HepG2 (cell line): ENCODE results near the gene ADAM10. TPM values are rescaled to one million over a fixed set of nuclear protein-coding genes. Genes with fewer than 3 reads are reported as not detected.

Source experiments
- ATAC-seq: fragments of 200-7000 bp; cut with Tn5 transposase; 3 replicates; pipeline ENCODE4 v1.9.1; 2020; ENCODE audit warnings: mild to moderate bottlenecking, moderate library complexity
- BruUV-seq: library from RNA; stranded (reverse); fragments of 400-500 nt; replicated peaks from 2 replicates; lab custom pipeline; 2021; lab: Mats Ljungman, UMichigan
- CTCF ChIA-PET: fragments of 300-600 bp; formaldehyde crosslinking; extraction: SDS; loops from one replicate; lab custom pipeline; 2021; ENCODE audit warnings: low total read pairs, inconsistent platforms, low intra/inter-chr PET ratio; lab: Yijun Ruan, JAX
- POLR2A ChIA-PET: fragments of 350-600 bp; sonication (Branson Sonifier 250); formaldehyde crosslinking; loops from one replicate; lab custom pipeline; 2020; ENCODE audit warnings: antibody characterized with exemption, inconsistent platforms; lab: Yijun Ruan, JAX
- DNase-seq: peaks from one replicate; pipeline ENCODE4 v3.0.0-alpha.2; 2015; ENCODE audit warnings: low spot score
- FAIRE-seq: peaks from 3 replicates; lab custom pipeline; 2011; peaks lifted over from hg19 to GRCh38; lab: Jason Lieb, UNC
- H2AFZ ChIP-seq: one replicate; pipeline ENCODE4 v1.6.1; 2011; ENCODE audit warnings: low read length, inconsistent platforms
- H3K27ac ChIP-seq: fragments of 300-600 bp; 3 replicates; pipeline ENCODE4 v1.8.0; 2011; ENCODE audit warnings: mixed run types, mild to moderate bottlenecking, mixed read lengths, low read length, inconsistent platforms; ENCODE audit not compliant: insufficient read depth; ENCODE audit errors: extremely low read length
- H3K27me3 ChIP-seq, 2 experiments: fragments of 200-600 bp in 1 of 2; 2 replicates in 1 of 2; 3 replicates in 1 of 2; pipeline versions ENCODE4 v1.6.0 to v1.8.0; 2011; ENCODE audit warnings: low read length in 2 of 2, mild to moderate bottlenecking in 2 of 2, moderate library complexity in 2 of 2, inconsistent platforms in 1 of 2; ENCODE audit not compliant: insufficient read depth in 2 of 2, control insufficient read depth in 1 of 2
- H3K36me3 ChIP-seq, 2 experiments: fragments of 200-600 bp in 1 of 2; replicated peaks in 1 of 2; 2 replicates in 1 of 2; 3 replicates in 1 of 2; pipeline versions ENCODE4 v1.5.1 to v1.8.0; 2011; ENCODE audit warnings: low read length in 2 of 2, inconsistent platforms in 1 of 2; ENCODE audit not compliant: insufficient read depth in 2 of 2, control insufficient read depth in 1 of 2
- H3K4me1 ChIP-seq: 2 replicates; pipeline ENCODE4 v1.5.1; 2012; ENCODE audit warnings: low read length, inconsistent platforms; ENCODE audit not compliant: insufficient read depth
- H3K4me2 ChIP-seq: 2 replicates; pipeline ENCODE4 v1.6.0; 2011; ENCODE audit warnings: low read depth, low read length, inconsistent platforms
- H3K4me3 ChIP-seq, 3 experiments: fragments of 200-600 bp in 1 of 3; sonication (generic), shearing (Covaris generic) in 1 of 3; replicated peaks in 1 of 3; 2 replicates each; pipeline ENCODE4 v1.5.1; 2011 to 2016; ENCODE audit warnings: low read length in 3 of 3, inconsistent platforms in 2 of 3, low read depth in 2 of 3, mild to moderate bottlenecking in 2 of 3, control low read depth in 1 of 3, mixed read lengths in 1 of 3; ENCODE audit not compliant: insufficient read depth in 1 of 3
- H3K79me2 ChIP-seq: one replicate; pipeline ENCODE4 v1.6.1; 2011; ENCODE audit warnings: low read length, inconsistent platforms; ENCODE audit not compliant: insufficient read depth
- H3K9ac ChIP-seq: 2 replicates; pipeline ENCODE4 v1.6.0; 2011; ENCODE audit warnings: mild to moderate bottlenecking, low read depth, low read length, inconsistent platforms; ENCODE audit not compliant: insufficient read depth
- H3K9me3 ChIP-seq: 2 replicates; pipeline ENCODE4 v1.5.1; 2012; ENCODE audit warnings: mild to moderate bottlenecking, low read length
- H4K20me1 ChIP-seq: 2 replicates; pipeline ENCODE4 v1.6.0; 2011; ENCODE audit warnings: inconsistent platforms, mild to moderate bottlenecking, low read length, moderate library complexity; ENCODE audit not compliant: insufficient read depth
- AGO2 ChIP-seq: fragments of 200-400 bp; formaldehyde crosslinking; optimal IDR thresholded peaks from 2 replicates; pipeline ENCODE3; 2017; ENCODE audit warnings: mild to moderate bottlenecking, low read depth, low read length, moderate library complexity
- HDAC1 ChIP-seq: sonication (generic); formaldehyde crosslinking; IDR thresholded peaks from 2 replicates; pipeline ENCODE4 v1.5.1; 2020; ENCODE audit warnings: mild to moderate bottlenecking, missing genetic modification reagents
- PHF5A ChIP-seq: IDR thresholded peaks from one replicate; pipeline ENCODE4 v1.6.1; 2018; ENCODE audit warnings: low read depth, missing genetic modification reagents; ENCODE audit not compliant: unreplicated experiment
- PHF8 ChIP-seq: sonication (generic); formaldehyde crosslinking; IDR thresholded peaks from 2 replicates; pipeline ENCODE4 v1.5.0; 2020; ENCODE audit warnings: missing genetic modification reagents
- ZMYM3 ChIP-seq: sonication (generic); formaldehyde crosslinking; IDR thresholded peaks from 2 replicates; pipeline ENCODE4 v1.5.1; 2020; ENCODE audit warnings: mild to moderate bottlenecking, missing genetic modification reagents
- ZNF543 ChIP-seq: sonication (generic); formaldehyde crosslinking; IDR thresholded peaks from 2 replicates; pipeline ENCODE4 v1.4.0; 2020; ENCODE audit warnings: mild to moderate bottlenecking, missing genetic modification reagents
- ZNF607 ChIP-seq: sonication (generic); formaldehyde crosslinking; IDR thresholded peaks from 2 replicates; pipeline ENCODE4 v1.5.1; 2020; ENCODE audit warnings: missing genetic modification reagents, mild to moderate bottlenecking, borderline replicate concordance
- WGBS: methylation state at CpG from one replicate; pipeline ENCODE4 v1.1.6; 2017; ENCODE audit warnings: low lambda C conversion rate; 5-methylcytosine and 5-hydroxymethylcytosine counted together
- in situ Hi-C: cut with HindIII; loops from 2 replicates; pipeline ENCODE4 v1.10.0; 2017; ENCODE audit warnings: low pct_unique_long_range_greater_than_20kb; ENCODE audit not compliant: extremely low pct_ligation_motif_present
- intact Hi-C: fragments of 100-400 bp; cut with micrococcal nuclease; formaldehyde crosslinking; loops from one replicate; pipeline ENCODE4 v1.10.0; 2022; ENCODE audit not compliant: unreplicated experiment
- polyA plus RNA-seq, 8 experiments: library from polyadenylated mRNA; depleted of rRNA in 3 of 8; stranded (reverse) in 7 of 8; unstranded in 1 of 8; fragments of >200 nt; fragmentation: Illumina TruSeq in 4 of 8; extraction: Trizol in 4 of 8; gene quantifications; 2 replicates each; pipeline versions ENCODE4 v1.2.1 to v1.2.3, GENCODE V29; 2011 to 2016; ENCODE audit warnings: low read depth in 4 of 8, missing spikeins in 1 of 8, mixed read lengths in 1 of 8; ENCODE audit not compliant: insufficient read depth in 1 of 8
- total RNA-seq, 5 experiments: library from RNA; depleted of rRNA; stranded (reverse); fragments of >200 nt; fragmentation: Illumina TruSeq; extraction: Trizol; gene quantifications; 2 replicates each; pipeline ENCODE4 v1.2.3, GENCODE V29; 2016; ENCODE audit warnings: low read depth in 1 of 5
- TF ChIP-seq, protein P1 (sequence below): sonication (generic); formaldehyde crosslinking; conservative IDR thresholded peaks from 2 replicates; pipeline ENCODE4 v1.8.0; 2022; ENCODE audit warnings: mild to moderate bottlenecking, moderate library complexity, missing genetic modification reagents
- TF ChIP-seq, protein P2 (sequence below): IDR thresholded peaks from 2 replicates; pipeline ENCODE4 v1.6.1; 2016
- TF ChIP-seq, protein P3 (sequence below): sonication (generic); formaldehyde crosslinking; IDR thresholded peaks from 2 replicates; pipeline ENCODE4 v1.5.0; 2020; ENCODE audit warnings: missing genetic modification reagents
- TF ChIP-seq, protein P4 (sequence below), 2 experiments: sonication (generic) in 1 of 2; formaldehyde crosslinking in 1 of 2; IDR thresholded peaks; 2 replicates each; pipeline versions ENCODE4 v1.4.0 to v1.6.1; 2018 to 2020; ENCODE audit warnings: missing genetic modification reagents in 2 of 2, borderline replicate concordance in 1 of 2, low read depth in 1 of 2, mild to moderate bottlenecking in 1 of 2, missing biosample characterization in 1 of 2

The ADAM10 gene
- total and polyA plus RNA-seq, 2 of the 13 experiments (the other 11 are each of a cell fraction or from before 2014, with no cell fraction given) = 92.7 to 125 TPM

DNA sequence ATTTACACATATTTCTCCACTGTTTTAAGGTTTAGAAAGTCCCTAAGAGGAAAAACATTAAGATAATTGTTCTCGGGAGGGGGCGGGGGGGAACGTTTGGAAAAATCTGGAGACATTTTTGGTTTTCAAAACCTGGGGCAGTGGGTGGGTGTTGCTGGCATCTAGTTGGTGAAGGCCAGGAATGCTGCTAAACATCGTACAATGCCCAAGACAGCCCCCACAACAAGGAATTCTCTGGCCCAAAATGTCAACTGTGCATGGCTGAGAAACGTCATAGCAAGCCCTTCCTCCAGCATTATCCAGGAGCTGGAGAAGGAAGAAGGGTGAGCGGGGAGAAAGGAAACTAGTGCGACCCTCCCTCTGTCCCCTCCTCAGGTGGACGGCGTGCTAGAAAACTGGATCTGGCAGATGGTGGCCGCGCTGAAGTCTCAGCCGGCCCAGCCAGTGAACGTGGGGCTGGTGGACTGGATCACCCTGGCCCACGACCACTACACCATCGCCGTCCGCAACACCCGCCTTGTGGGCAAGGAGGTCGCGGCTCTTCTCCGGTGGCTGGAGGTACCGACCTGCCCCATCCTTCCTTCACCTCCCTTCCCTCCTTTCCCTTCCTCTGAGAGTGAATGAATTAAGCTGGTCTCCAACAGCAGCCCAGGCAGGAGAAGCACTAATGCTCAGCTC is 208.0 kb downstream of the ADAM10 start:
- H3K36me3 ChIP-seq = peaks cover 3 to 13% of the 10 kb centered on the region in 2 experiments; a peak in 2 of 5 replicates
- H3K4me2 ChIP-seq = no peak overlapping the region
- CTCF ChIA-PET = no interaction called here
- H4K20me1 ChIP-seq = no peaks in the 10 kb centered on the region
- 95% methylated on average over 22 of the region's 22 CpGs for WGBS
- in situ Hi-C loops (no loop called here), intact Hi-C loops (no loop called here)
- no peak for ATAC-seq
- no peak overlapping the region for H3K9ac ChIP-seq
- BruUV-seq = no TSS peak
- H3K9me3 ChIP-seq = no peaks in the 10 kb centered on the region
- no peak overlapping the region for H3K4me3 ChIP-seq
- H3K79me2 ChIP-seq = no peaks in the 10 kb centered on the region
- DNase-seq = no peak
- H3K4me1 ChIP-seq = peaks cover 11% of the 10 kb centered on the region
- no peak for FAIRE-seq
- POLR2A ChIA-PET = no interaction called here
- no peaks in the 10 kb centered on the region for H3K27me3 ChIP-seq
- TF ChIP-seq, protein P1, sequence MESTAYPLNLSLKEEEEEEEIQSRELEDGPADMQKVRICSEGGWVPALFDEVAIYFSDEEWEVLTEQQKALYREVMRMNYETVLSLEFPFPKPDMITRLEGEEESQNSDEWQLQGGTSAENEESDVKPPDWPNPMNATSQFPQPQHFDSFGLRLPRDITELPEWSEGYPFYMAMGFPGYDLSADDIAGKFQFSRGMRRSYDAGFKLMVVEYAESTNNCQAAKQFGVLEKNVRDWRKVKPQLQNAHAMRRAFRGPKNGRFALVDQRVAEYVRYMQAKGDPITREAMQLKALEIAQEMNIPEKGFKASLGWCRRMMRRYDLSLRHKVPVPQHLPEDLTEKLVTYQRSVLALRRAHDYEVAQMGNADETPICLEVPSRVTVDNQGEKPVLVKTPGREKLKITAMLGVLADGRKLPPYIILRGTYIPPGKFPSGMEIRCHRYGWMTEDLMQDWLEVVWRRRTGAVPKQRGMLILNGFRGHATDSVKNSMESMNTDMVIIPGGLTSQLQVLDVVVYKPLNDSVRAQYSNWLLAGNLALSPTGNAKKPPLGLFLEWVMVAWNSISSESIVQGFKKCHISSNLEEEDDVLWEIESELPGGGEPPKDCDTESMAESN (CRISPR knock-in tag) = no peak
- TF ChIP-seq ZNF607 (CRISPR knock-in tag) = no peak
- TF ChIP-seq, all 625 proteins: peak for 0
- Histone ChIP-seq H3K27ac (no peak overlapping the region), H2AFZ (no peak overlapping the region)

DNA sequence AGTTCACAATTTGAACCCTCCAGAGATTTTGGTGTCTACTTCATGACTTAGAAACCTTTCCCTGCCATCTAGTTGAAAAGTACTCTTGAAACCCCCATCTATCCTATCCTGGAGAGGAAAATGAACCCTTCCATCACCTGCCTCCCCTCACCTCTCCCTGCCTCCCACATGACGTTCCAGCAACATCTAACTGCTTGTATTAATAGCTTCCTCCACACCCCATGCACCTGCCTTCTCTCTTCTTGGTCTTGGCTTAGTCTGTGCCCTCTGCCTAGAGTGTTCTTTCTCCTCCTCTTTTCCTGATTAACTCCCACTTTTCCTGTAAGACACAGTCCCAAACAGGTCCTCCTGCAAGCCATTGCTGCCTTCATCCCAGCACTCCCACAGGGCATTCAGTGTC is 210.0 kb downstream of the ADAM10 start:
- Histone ChIP-seq H3K9ac (no peak overlapping the region), H3K9me3 (no peaks in the 10 kb centered on the region), H3K79me2 (no peaks in the 10 kb centered on the region), H3K36me3 (peaks cover 2 to 13% of the 10 kb centered on the region in 2 experiments; a peak in 2 of 5 replicates), H2AFZ (no peak overlapping the region), H3K4me1 (peaks cover 15% of the 10 kb centered on the region), H3K4me2 (no peak overlapping the region), H4K20me1 (no peaks in the 10 kb centered on the region), H3K4me3 (no peak overlapping the region), H3K27ac (no peak overlapping the region), H3K27me3 (no peaks in the 10 kb centered on the region)
- ChIA-PET CTCF (no interaction called here), POLR2A (no interaction called here)
- intact Hi-C loops (no loop called here), in situ Hi-C loops (no loop called here)
- BruUV-seq = no TSS peak
- WGBS = 87% methylated on average over 1 of the region's 1 CpG
- ATAC-seq (no peak), FAIRE-seq (no peak), DNase-seq (no peak)
- TF ChIP-seq, protein P2, sequence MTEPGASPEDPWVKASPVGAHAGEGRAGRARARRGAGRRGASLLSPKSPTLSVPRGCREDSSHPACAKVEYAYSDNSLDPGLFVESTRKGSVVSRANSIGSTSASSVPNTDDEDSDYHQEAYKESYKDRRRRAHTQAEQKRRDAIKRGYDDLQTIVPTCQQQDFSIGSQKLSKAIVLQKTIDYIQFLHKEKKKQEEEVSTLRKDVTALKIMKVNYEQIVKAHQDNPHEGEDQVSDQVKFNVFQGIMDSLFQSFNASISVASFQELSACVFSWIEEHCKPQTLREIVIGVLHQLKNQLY (CRISPR knock-in tag) = no peak
- TF ChIP-seq AGO2 (no peak), ZNF543 (no peak), ZMYM3 (CRISPR knock-in tag) (no peak), PHF5A (CRISPR knock-in tag) (no peak), PHF8 (CRISPR knock-in tag) (no peak), HDAC1 (CRISPR knock-in tag) (no peak)
- TF ChIP-seq, protein P3, sequence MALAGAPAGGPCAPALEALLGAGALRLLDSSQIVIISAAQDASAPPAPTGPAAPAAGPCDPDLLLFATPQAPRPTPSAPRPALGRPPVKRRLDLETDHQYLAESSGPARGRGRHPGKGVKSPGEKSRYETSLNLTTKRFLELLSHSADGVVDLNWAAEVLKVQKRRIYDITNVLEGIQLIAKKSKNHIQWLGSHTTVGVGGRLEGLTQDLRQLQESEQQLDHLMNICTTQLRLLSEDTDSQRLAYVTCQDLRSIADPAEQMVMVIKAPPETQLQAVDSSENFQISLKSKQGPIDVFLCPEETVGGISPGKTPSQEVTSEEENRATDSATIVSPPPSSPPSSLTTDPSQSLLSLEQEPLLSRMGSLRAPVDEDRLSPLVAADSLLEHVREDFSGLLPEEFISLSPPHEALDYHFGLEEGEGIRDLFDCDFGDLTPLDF (CRISPR knock-in tag) = no peak
- TF ChIP-seq, protein P4, sequence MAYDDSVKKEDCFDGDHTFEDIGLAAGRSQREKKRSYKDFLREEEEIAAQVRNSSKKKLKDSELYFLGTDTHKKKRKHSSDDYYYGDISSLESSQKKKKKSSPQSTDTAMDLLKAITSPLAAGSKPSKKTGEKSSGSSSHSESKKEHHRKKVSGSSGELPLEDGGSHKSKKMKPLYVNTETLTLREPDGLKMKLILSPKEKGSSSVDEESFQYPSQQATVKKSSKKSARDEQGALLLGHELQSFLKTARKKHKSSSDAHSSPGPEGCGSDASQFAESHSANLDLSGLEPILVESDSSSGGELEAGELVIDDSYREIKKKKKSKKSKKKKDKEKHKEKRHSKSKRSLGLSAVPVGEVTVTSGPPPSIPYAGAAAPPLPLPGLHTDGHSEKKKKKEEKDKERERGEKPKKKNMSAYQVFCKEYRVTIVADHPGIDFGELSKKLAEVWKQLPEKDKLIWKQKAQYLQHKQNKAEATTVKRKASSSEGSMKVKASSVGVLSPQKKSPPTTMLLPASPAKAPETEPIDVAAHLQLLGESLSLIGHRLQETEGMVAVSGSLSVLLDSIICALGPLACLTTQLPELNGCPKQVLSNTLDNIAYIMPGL (CRISPR knock-in tag; IDR thresholded peaks at IDR 0.05; ENCODE audit: borderline replicate concordance in 1 of 2, low read depth in 1 of 2) = no peak
